ENCODE data around the gene ADAMTSL1.

DNA sequence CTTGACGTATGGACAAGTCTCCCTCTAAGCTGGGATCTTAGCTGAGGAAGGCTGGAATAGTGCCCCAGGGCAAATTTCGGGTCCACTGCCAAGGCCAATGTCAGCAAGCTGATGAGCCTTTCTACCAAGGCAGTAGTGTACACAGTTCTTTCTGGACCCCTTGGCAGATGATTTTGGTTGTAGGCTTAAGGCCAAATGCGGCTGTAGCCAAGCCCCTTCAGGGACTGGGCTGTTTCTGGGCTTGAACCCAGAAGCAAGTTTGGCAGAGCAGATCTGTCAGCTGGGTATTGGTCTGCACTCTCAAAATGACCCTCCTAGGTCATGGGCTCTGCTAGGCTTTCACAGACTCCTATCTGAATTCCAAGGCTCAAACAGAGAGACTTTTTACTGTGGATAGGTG is 121.6 kb downstream of the ADAMTSL1 start:
- TF ChIP-seq CTCF (conservative IDR thresholded peaks at IDR 0.05; ENCODE audit: low read length) (no peak), EZH2phosphoT487 (IDR thresholded peaks at IDR 0.05; ENCODE audit: borderline replicate concordance, low read depth, low read length) (no peak)
